Mucosa of descending colon (tissue), 3 donors: ENCODE data around the gene CCDC148. TPM values are rescaled to one million over a fixed set of nuclear protein-coding genes. Genes with fewer than 3 reads are reported as not detected.

Experiments
- ATAC-seq: fragments of 200-7000 bp; cut with Tn5 transposase; one replicate; pipeline ENCODE4 v1.9.1; 2020; ENCODE audit warnings: mild to moderate bottlenecking, moderate library complexity
- DNase-seq, 3 donors: peaks; one replicate each; pipeline ENCODE4 v3.0.0-alpha.2; 2020
- H3K36me3 ChIP-seq: fragments of 200-600 bp; one replicate; pipeline ENCODE4 v1.8.0; 2021; ENCODE audit warnings: low read depth, mild to moderate bottlenecking
- H3K4me1 ChIP-seq: fragments of 200-600 bp; one replicate; pipeline ENCODE4 v1.8.0; 2021; ENCODE audit warnings: low read depth, mild to moderate bottlenecking
- H3K4me3 ChIP-seq: fragments of 200-600 bp; one replicate; pipeline ENCODE4 v1.8.0; 2021; ENCODE audit warnings: mild to moderate bottlenecking
- H3K9me3 ChIP-seq: fragments of 200-600 bp; one replicate; pipeline ENCODE4 v1.8.0; 2021; ENCODE audit warnings: mild to moderate bottlenecking
- CTCF ChIP-seq: fragments of 200-600 bp; IDR thresholded peaks from one replicate; pipeline ENCODE4 v1.8.0; 2022; ENCODE audit warnings: antibody characterized with exemption, mild to moderate bottlenecking
- intact Hi-C, 2 donors: fragments of 100-400 bp; cut with DNase I in 1 of 2; cut with micrococcal nuclease in 1 of 2; formaldehyde crosslinking; loops; one replicate each; pipeline versions ENCODE4 v1.11.0 to v1.11.1; 2022; cut with DNase I, micrococcal nuclease
- total RNA-seq, 3 donors: library from RNA; stranded (reverse); fragmentation: NEBNext Ultra II Directional in 2 of 3; extraction: Animal tissue kit (Norgen Biotek cat#: 25700) in 2 of 3; gene quantifications; one replicate each; pipeline versions ENCODE4 v1.2.1 to v1.2.4, GENCODE V29; 2021 to 2023
- donor health status: DM: no; HTN: no; CAD: no; lungs with moderate emphysema.
- donor health status: DM: no; HTN: no; CAD: no.
- donor health status: DM: no; HTN: yes; CAD: no.

CCDC148 gene
- total RNA-seq, 3 donors from 2014 or later: 0.20 to 0.38 TPM; not detected in 1

DNA sequence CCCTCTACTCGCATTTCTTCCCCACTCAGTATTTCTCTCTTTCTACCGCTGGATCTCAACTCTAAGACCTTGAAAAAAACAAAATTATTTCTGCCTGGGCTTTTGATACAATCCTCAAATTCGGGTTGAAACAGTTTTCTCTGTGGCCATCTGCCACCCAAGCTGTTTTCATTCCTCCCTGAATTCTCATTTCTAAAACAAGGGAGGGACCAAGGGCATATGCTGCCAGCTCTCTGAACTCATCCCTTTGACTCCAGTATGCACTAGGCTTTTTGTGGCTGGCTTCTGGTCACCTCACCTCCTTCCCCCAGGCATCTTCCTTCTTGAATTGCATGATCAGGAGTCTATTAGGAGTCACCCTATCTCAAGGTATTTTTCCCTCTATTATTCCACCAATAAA is 49.5 kb downstream of the CCDC148 start:
- Histone ChIP-seq H3K4me3 (no peak overlapping the region), H3K36me3 (no peaks in the 10 kb centered on the region), H3K4me1 (no peaks in the 10 kb centered on the region), H3K9me3 (peaks cover 3% of the 10 kb centered on the region)
- no peak for ATAC-seq
- DNase-seq: no peak
- TF ChIP-seq CTCF: no peak
- intact Hi-C loops: no loop called here

DNA sequence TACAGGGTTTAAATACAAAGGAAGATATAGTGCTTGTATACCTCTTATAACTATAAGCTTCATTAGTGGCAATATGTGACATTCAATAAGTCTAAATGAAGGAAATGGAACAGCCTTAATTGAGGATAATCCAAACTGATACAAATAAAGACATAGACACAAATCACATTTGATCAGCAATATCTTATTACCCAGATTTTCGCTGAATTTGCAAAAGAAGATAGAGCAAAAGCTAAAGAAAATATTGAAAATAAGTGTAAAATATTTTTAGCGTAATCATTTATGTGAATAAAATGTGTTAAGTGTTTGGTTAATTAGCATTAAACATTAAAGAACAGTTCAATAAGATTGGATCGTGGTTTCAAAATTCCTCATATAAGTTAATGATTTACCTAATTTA is 51.2 kb downstream of the CCDC148 start:
- ATAC-seq: no peak
- Histone ChIP-seq H3K36me3 (no peaks in the 10 kb centered on the region), H3K4me1 (no peaks in the 10 kb centered on the region), H3K9me3 (peaks cover 3% of the 10 kb centered on the region), H3K4me3 (no peak overlapping the region)
- DNase-seq: no peak
- intact Hi-C loops: no loop called here
- TF ChIP-seq CTCF: no peak

GRCh38 chr2:158403237-158403636 is 53.3 kb downstream of the CCDC148 start:
- ATAC-seq (peak; percentile 17), DNase-seq (no peak)
- intact Hi-C loops: no loop called here
- Histone ChIP-seq H3K9me3 (no peaks in the 10 kb centered on the region), H3K4me1 (no peaks in the 10 kb centered on the region), H3K36me3 (no peaks in the 10 kb centered on the region), H3K4me3 (no peak overlapping the region)
- TF ChIP-seq CTCF: no peak

DNA sequence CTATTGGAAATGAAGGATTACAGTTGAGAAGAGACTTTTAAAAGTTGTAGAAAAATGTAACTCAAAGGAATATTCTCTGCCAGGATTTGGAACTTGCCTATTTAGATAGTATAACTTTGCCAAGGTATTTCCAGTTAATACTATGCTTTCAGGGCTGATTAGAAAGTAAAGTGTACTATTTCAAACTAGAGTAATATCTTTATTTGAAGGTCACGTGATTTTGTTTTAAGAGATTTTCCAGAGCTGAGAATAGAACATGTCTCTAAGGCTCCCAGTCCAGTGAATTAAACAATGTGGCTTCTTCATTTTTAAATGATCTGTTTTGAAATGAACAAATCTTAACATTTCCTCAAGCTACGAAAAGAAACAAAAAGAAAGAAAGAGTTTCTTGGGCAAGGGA is 53.9 kb downstream of the CCDC148 start:
- no peak overlapping the region for H3K4me3 ChIP-seq
- H3K9me3 ChIP-seq: no peaks in the 10 kb centered on the region
- TF ChIP-seq CTCF: no peak
- H3K4me1 ChIP-seq: no peaks in the 10 kb centered on the region
- H3K36me3 ChIP-seq: no peaks in the 10 kb centered on the region
- DNase-seq: no peak
- ATAC-seq: no peak
- intact Hi-C loops: no loop called here

- intact Hi-C loops: no loop called here
- TF ChIP-seq CTCF: no peak
- DNase-seq: no peak
- Histone ChIP-seq H3K9me3 (no peaks in the 10 kb centered on the region), H3K4me1 (no peaks in the 10 kb centered on the region), H3K36me3 (no peaks in the 10 kb centered on the region), H3K4me3 (no peak overlapping the region)
- peak; percentile 69 for ATAC-seq
These were observed 61.4 kb downstream of the CCDC148 start for GRCh38 chr2:158395166-158395565.

DNA sequence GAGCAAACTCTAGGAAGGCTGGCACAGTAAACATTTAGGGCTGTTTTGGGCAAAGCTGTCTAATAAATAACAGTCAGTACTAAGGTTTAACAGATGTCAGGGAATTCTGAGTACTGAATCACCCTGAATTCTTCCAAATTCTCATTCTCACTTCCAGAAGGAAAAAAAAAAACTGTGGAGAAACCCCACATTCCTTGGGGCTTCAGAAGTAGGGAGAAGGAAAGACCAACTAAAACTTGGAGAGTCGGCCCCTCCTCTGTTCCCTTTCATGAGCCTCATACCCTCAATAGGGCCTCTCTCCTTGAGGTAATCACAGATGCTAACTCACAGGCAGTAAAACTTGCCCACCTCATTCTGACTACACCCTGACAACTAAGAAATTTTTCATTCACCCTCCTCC is 62.1 kb downstream of the CCDC148 start:
- no peaks in the 10 kb centered on the region for H3K36me3 ChIP-seq
- intact Hi-C loops: no loop called here
- H3K4me1 ChIP-seq: no peaks in the 10 kb centered on the region
- no peak for ATAC-seq
- TF ChIP-seq CTCF: no peak
- no peak overlapping the region for H3K4me3 ChIP-seq
- no peaks in the 10 kb centered on the region for H3K9me3 ChIP-seq
- no peak for DNase-seq
